GM12874 (cell line): ENCODE measurements around the gene ZIC4.

Experiments used
- CTCF ChIP-seq: IDR thresholded peaks from 2 replicates; pipeline ENCODE4 v1.5.1; 2011; ENCODE audit warnings: low read depth, mild to moderate bottlenecking, control low read depth, low read length, moderate library complexity; ENCODE audit not compliant: insufficient read depth

Gene ZIC4

DNA sequence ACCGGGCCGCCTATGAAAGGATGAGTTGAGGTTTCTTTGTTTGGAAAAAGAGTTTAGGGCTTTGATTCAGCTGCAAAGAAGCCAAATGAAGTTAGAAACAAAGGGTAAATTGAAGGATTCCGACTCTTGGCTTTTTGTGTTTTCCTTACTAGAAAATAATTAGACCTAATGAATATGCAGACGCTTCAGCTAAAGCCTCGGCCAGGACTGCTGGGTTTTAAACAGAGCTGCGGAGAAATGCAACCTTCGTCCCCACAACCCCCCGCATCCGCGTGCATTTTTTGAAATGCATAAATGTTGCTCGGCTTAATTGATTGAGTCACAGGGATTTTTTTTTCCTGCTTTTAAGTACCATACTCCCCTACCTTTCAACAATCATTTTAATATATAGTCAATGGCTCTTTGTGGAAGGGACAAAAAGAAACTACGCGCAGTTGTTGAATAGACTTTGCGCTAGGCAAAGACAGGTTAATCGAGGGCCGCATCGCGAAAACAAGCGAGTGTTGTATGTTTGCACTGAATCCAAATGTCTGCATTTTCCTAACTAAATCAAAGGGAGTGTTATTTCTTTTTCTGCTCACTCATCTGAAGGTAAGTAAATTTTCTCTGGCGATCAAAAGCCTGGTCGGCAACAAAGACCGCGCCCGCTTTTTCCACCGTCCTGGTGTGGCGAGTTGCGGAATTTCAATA is 1.3 kb upstream of the ZIC4 start:
- TF ChIP-seq CTCF: no peak

GRCh38 chr3:147407114-147407497 is 763 bp upstream of the ZIC4 start:
- TF ChIP-seq CTCF: no peak

GRCh38 chr3:147405231-147406027 is 914 bp downstream of the ZIC4 start:
- TF ChIP-seq CTCF: no peak

DNA sequence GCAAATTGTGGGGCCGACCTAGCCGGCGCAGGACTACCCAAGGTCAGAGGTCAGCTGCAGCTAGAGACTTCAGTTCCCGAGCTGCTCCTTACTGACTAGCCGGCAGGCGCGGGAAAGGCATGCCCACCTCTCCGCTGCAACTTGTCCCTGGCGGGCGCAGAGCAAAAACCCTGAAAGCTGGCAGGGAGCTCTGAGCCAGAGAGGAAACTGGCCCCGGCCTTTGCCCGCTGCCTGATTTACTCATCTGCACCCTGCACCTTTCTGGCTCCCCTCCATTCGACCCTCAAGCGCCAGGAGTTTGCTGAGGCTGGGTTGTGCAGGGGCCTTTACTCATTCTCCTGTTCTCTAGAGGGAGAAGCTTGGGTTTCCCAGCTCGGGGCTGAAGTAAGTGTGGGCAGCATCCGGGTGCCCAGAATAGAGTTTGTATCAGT is 1.5 kb downstream of the ZIC4 start:
- no peak for TF ChIP-seq CTCF

GRCh38 chr3:147404000-147404799 is 2.1 kb downstream of the ZIC4 start:
- TF ChIP-seq CTCF: no peak

DNA sequence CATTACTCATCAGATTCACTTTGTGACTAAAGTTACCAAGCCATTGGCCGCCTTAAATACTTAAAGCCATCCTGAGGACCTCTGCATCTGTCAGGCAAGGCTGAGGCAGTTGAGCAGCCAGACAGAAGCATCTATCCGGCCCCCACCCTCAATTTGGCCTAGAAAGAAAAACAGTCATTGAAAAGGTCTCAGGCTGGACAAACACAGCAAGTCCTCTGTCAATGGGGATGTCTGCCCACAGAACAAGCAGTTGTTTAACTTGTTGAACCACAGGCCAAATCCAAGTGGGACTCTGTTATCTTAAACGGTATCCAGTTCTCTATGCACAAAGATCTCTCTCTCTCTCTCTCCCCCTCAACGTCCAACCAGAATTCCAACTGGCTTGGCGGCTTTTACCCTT is 2.8 kb downstream of the ZIC4 start:
- TF ChIP-seq CTCF: no peak

GRCh38 chr3:147402159-147402558 is 4.2 kb downstream of the ZIC4 start:
- no peak for TF ChIP-seq CTCF
